Liver (tissue), 3 donors: ENCODE results near the gene TNFRSF8.
A peak's percentile ranks its signal among the peaks of the same experiment; 100 is the strongest.

Experiments
- FOXA1 ChIP-seq: IDR thresholded peaks from 2 replicates; pipeline ENCODE4 v1.6.1; 2016; ENCODE audit warnings: antibody characterized with exemption
- GABPA ChIP-seq, 2 donors: IDR thresholded peaks in 1 of 2; conservative IDR thresholded peaks in 1 of 2; 2 replicates each; pipeline ENCODE4 v1.6.1; 2016; ENCODE audit warnings: antibody characterized with exemption in 2 of 2, mild to moderate bottlenecking in 1 of 2, moderate library complexity in 1 of 2
- RAD21 ChIP-seq, 2 donors: IDR thresholded peaks; 2 replicates each; pipeline ENCODE4 v1.6.1; 2016; ENCODE audit warnings: antibody characterized with exemption in 2 of 2, mild to moderate bottlenecking in 2 of 2
- REST ChIP-seq: IDR thresholded peaks from 2 replicates; pipeline ENCODE4 v1.6.1; 2016; ENCODE audit warnings: antibody characterized with exemption, mild to moderate bottlenecking
- SP1 ChIP-seq: IDR thresholded peaks from 2 replicates; pipeline ENCODE4 v1.6.1; 2018; ENCODE audit warnings: antibody characterized with exemption, mild to moderate bottlenecking
- TAF1 ChIP-seq: conservative IDR thresholded peaks from 2 replicates; pipeline ENCODE4 v1.6.1; 2016; ENCODE audit warnings: antibody characterized with exemption, mild to moderate bottlenecking
- YY1 ChIP-seq: IDR thresholded peaks from 2 replicates; pipeline ENCODE4 v1.6.1; 2016; ENCODE audit warnings: antibody characterized with exemption, mild to moderate bottlenecking
- TF ChIP-seq, protein P1 (sequence below): IDR thresholded peaks from 2 replicates; pipeline ENCODE4 v1.6.1; 2016; ENCODE audit warnings: antibody characterized with exemption
- TF ChIP-seq, protein P2 (sequence below): fragments of 150-350 bp; IDR thresholded peaks from 2 replicates; pipeline ENCODE4 v1.5.1; 2017; ENCODE audit warnings: improper control_type of control experiment, low read depth, low read length; ENCODE audit not compliant: missing input control
- TF ChIP-seq, protein P3 (sequence below): IDR thresholded peaks from 2 replicates; pipeline ENCODE4 v1.6.1; 2016; ENCODE audit warnings: antibody characterized with exemption
- TF ChIP-seq, protein P4 (sequence below): IDR thresholded peaks from 2 replicates; pipeline ENCODE4 v1.6.1; 2016; ENCODE audit warnings: antibody characterized with exemption
- donor health status: healthy.
- donor health status: healthy.

DNA sequence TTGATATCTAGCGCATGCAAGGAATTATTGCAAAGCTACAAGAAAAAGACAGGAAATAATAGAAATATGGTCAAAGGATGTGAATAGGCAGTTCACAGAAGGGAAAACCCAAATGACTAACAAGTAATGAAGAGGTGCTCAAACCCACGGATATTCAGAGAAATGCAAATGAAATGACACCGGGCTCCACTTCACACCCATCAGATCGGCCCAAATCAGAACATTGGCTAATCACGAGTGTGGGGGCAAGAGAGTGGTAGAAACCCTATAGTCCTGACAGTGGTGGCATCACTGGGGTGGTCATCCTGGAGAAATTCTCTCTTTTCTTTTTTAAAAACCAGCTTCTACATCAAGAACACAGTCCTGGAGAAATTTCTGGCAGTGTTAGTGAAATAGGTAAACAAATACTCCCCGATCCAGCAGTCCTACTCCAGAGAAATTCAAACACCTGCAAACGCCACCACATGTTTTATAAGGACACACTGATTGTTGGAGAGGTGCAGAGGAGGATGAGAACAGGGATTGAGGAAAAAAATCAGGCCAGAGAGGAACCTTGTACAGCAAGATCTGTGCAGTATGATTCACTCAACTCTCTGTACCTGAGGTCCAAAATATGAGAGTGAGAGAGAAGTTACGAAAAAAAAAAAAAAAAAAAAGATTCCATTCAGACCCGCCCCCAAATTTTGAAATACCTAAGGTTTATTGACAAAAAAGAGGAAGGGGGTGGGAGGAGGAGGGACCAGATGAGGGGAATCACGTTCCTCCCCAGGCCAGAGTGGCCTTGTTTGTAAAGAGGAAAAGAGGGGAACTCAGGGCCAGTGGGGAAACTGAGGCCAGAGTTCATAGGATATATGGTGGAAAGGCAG, 94.5 kb downstream of the TNFRSF8 start:
- TF ChIP-seq, protein P1, sequence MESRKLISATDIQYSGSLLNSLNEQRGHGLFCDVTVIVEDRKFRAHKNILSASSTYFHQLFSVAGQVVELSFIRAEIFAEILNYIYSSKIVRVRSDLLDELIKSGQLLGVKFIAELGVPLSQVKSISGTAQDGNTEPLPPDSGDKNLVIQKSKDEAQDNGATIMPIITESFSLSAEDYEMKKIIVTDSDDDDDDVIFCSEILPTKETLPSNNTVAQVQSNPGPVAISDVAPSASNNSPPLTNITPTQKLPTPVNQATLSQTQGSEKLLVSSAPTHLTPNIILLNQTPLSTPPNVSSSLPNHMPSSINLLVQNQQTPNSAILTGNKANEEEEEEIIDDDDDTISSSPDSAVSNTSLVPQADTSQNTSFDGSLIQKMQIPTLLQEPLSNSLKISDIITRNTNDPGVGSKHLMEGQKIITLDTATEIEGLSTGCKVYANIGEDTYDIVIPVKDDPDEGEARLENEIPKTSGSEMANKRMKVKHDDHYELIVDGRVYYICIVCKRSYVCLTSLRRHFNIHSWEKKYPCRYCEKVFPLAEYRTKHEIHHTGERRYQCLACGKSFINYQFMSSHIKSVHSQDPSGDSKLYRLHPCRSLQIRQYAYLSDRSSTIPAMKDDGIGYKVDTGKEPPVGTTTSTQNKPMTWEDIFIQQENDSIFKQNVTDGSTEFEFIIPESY, result no peak
- TF ChIP-seq, protein P2, sequence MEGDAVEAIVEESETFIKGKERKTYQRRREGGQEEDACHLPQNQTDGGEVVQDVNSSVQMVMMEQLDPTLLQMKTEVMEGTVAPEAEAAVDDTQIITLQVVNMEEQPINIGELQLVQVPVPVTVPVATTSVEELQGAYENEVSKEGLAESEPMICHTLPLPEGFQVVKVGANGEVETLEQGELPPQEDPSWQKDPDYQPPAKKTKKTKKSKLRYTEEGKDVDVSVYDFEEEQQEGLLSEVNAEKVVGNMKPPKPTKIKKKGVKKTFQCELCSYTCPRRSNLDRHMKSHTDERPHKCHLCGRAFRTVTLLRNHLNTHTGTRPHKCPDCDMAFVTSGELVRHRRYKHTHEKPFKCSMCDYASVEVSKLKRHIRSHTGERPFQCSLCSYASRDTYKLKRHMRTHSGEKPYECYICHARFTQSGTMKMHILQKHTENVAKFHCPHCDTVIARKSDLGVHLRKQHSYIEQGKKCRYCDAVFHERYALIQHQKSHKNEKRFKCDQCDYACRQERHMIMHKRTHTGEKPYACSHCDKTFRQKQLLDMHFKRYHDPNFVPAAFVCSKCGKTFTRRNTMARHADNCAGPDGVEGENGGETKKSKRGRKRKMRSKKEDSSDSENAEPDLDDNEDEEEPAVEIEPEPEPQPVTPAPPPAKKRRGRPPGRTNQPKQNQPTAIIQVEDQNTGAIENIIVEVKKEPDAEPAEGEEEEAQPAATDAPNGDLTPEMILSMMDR, result no peak
- TF ChIP-seq, protein P3, sequence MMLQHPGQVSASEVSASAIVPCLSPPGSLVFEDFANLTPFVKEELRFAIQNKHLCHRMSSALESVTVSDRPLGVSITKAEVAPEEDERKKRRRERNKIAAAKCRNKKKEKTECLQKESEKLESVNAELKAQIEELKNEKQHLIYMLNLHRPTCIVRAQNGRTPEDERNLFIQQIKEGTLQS, result peak; percentile 38
- no peak for TF ChIP-seq FOXA1
- TF ChIP-seq REST, result peak; percentile 57
- TF ChIP-seq RAD21 (IDR thresholded peaks at IDR 0.05), result peak in 1 of 2 donors; percentile 33
- TF ChIP-seq SP1, result peak; percentile 59
- peak; percentile 45 for TF ChIP-seq YY1
- TF ChIP-seq, protein P4, sequence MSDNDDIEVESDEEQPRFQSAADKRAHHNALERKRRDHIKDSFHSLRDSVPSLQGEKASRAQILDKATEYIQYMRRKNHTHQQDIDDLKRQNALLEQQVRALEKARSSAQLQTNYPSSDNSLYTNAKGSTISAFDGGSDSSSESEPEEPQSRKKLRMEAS, result peak; percentile 55
- TF ChIP-seq GABPA (IDR thresholded peaks at IDR 0.05 in 1 of 2, conservative IDR thresholded peaks at IDR 0.05 in 1 of 2), result peak in 1 of 2 donors; percentile 8
- TF ChIP-seq TAF1, result no peak
